GM23248 (cell line): ENCODE measurements around the gene BOLL.

Experiments
- EZH2 ChIP-seq: fragments of 200-600 bp; sonication (generic); IDR thresholded peaks from 2 replicates; pipeline ENCODE4 v1.6.1; 2018; ENCODE audit warnings: antibody characterized with exemption, mild to moderate bottlenecking; ENCODE audit not compliant: insufficient read depth, poor library complexity, severe bottlenecking
- EZH2phosphoT487 ChIP-seq: fragments of 200-600 bp; sonication (generic); IDR thresholded peaks from 2 replicates; pipeline ENCODE4 v1.6.1; 2018; ENCODE audit warnings: antibody characterized with exemption, moderate library complexity, mild to moderate bottlenecking, low read depth; ENCODE audit not compliant: insufficient read depth

DNA sequence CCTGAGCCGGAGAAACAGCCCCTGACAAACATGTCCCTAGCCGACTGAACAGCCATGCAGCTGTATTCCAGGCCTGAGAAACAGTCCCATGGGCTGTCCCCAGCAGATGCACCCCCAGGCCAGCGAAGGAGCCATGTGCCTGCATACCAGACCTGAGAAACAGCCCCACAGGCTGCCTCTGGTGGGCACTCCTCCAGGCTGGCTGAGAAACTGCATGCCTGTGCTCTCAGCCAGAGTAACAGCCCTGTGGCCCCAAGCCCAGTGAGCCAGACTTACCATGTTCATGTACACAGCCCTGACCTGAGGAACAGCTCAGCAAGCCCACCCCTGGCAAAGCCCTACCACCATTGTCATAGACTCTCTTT is 24.8 kb downstream of the BOLL start:
- TF ChIP-seq EZH2phosphoT487 (no peak), EZH2 (no peak)
